OCI-LY3 (cell line): ENCODE results near the gene SPTA1.

Experiments
- H2AFZ ChIP-seq: fragments of 200-600, 300-600 bp; shearing (Covaris generic); 2 replicates; pipeline ENCODE4 v1.6.0; 2014; ENCODE audit warnings: antibody characterized with exemption, low read depth, low read length
- H3K27ac ChIP-seq: fragments of 200-600, 300-600 bp; sonication (generic); 2 replicates; pipeline ENCODE4 v1.5.1; 2014; ENCODE audit warnings: mild to moderate bottlenecking, low read length, moderate library complexity, mixed read lengths
- H3K27me3 ChIP-seq: fragments of 200-600, 300-600 bp; sonication (generic); 2 replicates; pipeline ENCODE4 v1.6.1; 2014; ENCODE audit warnings: low read depth, low read length, mixed read lengths
- H3K36me3 ChIP-seq: fragments of 200-600, 300-600 bp; sonication (generic); replicated peaks from 2 replicates; pipeline ENCODE3; 2014; ENCODE audit warnings: low read depth, low read length, mixed read lengths
- H3K4me1 ChIP-seq: fragments of 300-600, 200-600 bp; sonication (generic); 2 replicates; pipeline ENCODE4 v1.6.1; 2014; ENCODE audit warnings: low read length, mixed read lengths
- H3K4me2 ChIP-seq: fragments of 200-600, 300-600 bp; sonication (generic); 2 replicates; pipeline ENCODE4 v1.6.1; 2014; ENCODE audit warnings: low read length, mixed read lengths
- H3K4me3 ChIP-seq: fragments of 300-600, 200-600 bp; sonication (generic); 2 replicates; pipeline ENCODE4 v1.5.1; 2014; ENCODE audit warnings: antibody characterized with exemption, mild to moderate bottlenecking, low read length, moderate library complexity
- H3K79me2 ChIP-seq: fragments of 300-600, 200-600 bp; shearing (Covaris generic); 2 replicates; pipeline ENCODE4 v1.6.1; 2014; ENCODE audit warnings: mild to moderate bottlenecking, low read length, mixed read lengths
- H3K9ac ChIP-seq: fragments of 300-600, 200-600 bp; shearing (Covaris generic); 2 replicates; pipeline ENCODE4 v1.6.0; 2014; ENCODE audit warnings: mild to moderate bottlenecking, low read length, moderate library complexity
- H3K9me3 ChIP-seq: fragments of 200-600, 300-600 bp; shearing (Covaris generic); 2 replicates; pipeline ENCODE4 v1.6.1; 2014; ENCODE audit warnings: low read length, mixed read lengths; ENCODE audit not compliant: insufficient read depth
- H4K20me1 ChIP-seq: fragments of 200-600, 300-600 bp; sonication (generic); 2 replicates; pipeline ENCODE4 v1.6.1; 2016; ENCODE audit warnings: low read length, mixed read lengths; ENCODE audit not compliant: insufficient read depth
- EZH2phosphoT487 ChIP-seq: fragments of 200-600 bp; shearing (Covaris generic); IDR thresholded peaks from 2 replicates; pipeline ENCODE4 v1.6.1; 2018; ENCODE audit warnings: antibody characterized with exemption, mixed run types, low read depth
- TF ChIP-seq, protein P1 (sequence below): fragments of 200-600, 300-600 bp; sonication (generic); IDR thresholded peaks from 2 replicates; pipeline ENCODE4 v1.5.1; 2014; ENCODE audit warnings: antibody characterized with exemption, low read length, low read depth

SPTA1 gene

DNA sequence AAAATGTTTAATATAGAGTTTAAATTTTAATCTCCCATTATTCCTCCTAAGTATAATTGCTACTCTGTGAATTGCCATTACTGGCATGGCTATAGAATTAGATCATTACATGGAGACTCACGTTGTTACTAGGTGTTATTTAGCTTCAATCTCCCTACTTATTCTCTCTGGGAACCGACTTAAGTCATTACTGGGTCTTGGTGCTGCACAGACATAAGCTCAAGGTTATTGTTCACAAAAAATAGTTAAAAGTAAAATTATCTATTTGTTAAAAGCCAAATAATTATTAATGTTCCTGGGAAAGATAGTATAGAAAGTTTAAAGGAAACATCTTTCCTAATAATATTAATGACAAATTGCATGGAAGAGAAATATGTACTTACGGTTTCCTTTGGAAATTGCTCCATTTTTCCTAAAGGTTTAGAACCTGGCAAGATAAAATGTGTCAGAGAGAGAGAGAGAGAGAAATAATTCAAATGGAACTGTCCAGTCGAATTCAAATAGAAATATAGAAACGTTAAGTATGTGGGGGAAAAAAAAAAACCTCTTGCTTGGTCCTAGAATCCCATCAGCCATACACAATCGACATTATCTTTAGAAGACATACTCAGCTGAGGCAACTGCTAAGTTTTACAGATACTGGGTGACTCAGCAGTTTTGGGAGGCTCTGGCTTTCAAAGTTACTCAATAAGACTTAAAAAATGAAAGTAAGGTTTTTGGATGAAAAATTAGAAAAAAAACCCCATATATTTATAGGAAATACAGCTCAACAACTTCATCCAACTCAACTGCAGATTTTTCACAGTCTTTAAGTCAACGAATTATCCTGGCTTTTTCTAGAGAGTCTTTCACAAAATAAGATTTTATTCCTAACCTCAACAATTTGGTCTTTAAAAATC, at the start of gene SPTA1:
TSS of gene SPTA1 (minus strand) at position 605 of the 899 bp plus-strand sequence. CDS start at position 407, 198 bp downstream.
- no peak within 1 kb of the TSS for H3K9ac ChIP-seq
- H3K4me2 ChIP-seq, result no peak within 1 kb of the TSS
- no peaks in the 10 kb centered on the region for H3K79me2 ChIP-seq
- H3K9me3 ChIP-seq, result no peaks in the 10 kb centered on the region
- H3K36me3 ChIP-seq, result no peaks in the 10 kb centered on the region
- no peaks in the 10 kb centered on the region for H3K27me3 ChIP-seq
- no peaks in the 10 kb centered on the region for H4K20me1 ChIP-seq
- H3K4me3 ChIP-seq, result no peak within 1 kb of the TSS
- TF ChIP-seq, protein P1, sequence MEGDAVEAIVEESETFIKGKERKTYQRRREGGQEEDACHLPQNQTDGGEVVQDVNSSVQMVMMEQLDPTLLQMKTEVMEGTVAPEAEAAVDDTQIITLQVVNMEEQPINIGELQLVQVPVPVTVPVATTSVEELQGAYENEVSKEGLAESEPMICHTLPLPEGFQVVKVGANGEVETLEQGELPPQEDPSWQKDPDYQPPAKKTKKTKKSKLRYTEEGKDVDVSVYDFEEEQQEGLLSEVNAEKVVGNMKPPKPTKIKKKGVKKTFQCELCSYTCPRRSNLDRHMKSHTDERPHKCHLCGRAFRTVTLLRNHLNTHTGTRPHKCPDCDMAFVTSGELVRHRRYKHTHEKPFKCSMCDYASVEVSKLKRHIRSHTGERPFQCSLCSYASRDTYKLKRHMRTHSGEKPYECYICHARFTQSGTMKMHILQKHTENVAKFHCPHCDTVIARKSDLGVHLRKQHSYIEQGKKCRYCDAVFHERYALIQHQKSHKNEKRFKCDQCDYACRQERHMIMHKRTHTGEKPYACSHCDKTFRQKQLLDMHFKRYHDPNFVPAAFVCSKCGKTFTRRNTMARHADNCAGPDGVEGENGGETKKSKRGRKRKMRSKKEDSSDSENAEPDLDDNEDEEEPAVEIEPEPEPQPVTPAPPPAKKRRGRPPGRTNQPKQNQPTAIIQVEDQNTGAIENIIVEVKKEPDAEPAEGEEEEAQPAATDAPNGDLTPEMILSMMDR, result no peak
- TF ChIP-seq EZH2phosphoT487, result no peak
- no peaks in the 10 kb centered on the region for H3K4me1 ChIP-seq
- H3K27ac ChIP-seq, result no peak within 1 kb of the TSS
- H2AFZ ChIP-seq, result no peak within 1 kb of the TSS

DNA sequence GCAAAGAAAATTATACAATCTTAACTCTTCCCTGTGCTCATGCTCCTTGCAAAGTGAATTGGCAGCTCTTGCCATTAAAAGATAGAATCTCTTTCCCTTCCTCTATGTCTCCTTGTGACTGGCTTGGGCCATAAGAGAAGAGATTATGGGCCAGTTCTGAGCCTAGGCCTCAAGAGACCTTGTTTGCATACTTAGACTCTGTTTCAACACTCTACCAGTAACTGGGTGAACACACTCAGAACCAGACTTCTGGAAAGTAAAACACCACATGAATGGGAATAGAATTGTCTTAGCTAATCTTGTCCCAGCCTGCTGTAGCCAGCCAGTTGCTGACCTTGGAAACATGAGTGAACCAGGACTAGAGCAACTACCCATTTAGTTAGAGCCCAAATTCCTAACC, 49.3 kb upstream of the SPTA1 start:
- Histone ChIP-seq H2AFZ (no peak overlapping the region), H3K79me2 (no peaks in the 10 kb centered on the region), H3K4me3 (no peak overlapping the region), H3K4me1 (no peaks in the 10 kb centered on the region), H3K27me3 (no peaks in the 10 kb centered on the region), H3K27ac (no peak overlapping the region), H3K9me3 (no peaks in the 10 kb centered on the region), H3K9ac (no peak overlapping the region), H3K36me3 (no peaks in the 10 kb centered on the region), H4K20me1 (no peaks in the 10 kb centered on the region), H3K4me2 (no peak overlapping the region)
- TF ChIP-seq, protein P1, result no peak
- no peak for TF ChIP-seq EZH2phosphoT487

DNA sequence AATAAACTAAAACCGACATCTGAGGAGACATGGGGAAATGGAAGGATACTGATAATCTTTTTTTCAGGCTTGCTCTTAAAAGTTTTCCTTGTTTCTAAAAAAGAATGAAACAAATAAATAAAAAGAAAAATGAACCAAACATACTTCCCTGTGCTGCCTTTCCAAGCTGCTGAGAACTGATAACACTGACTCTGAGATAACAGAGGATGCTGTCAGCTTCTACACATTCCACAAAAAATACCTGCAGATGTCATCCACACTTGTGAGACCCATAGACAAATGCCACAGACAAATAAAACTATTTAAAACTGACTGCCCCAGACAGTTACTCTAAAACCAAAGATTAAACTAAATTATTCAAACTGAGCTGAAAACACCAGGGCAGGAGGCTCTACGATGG, 46.0 kb upstream of the SPTA1 start:
- H3K4me3 ChIP-seq, result no peak overlapping the region
- no peak overlapping the region for H3K9ac ChIP-seq
- no peaks in the 10 kb centered on the region for H3K9me3 ChIP-seq
- no peaks in the 10 kb centered on the region for H3K4me1 ChIP-seq
- H3K27ac ChIP-seq, result no peak overlapping the region
- no peaks in the 10 kb centered on the region for H3K27me3 ChIP-seq
- H3K36me3 ChIP-seq, result no peaks in the 10 kb centered on the region
- no peaks in the 10 kb centered on the region for H3K79me2 ChIP-seq
- TF ChIP-seq, protein P1, result no peak
- TF ChIP-seq EZH2phosphoT487, result no peak
- H3K4me2 ChIP-seq, result no peak overlapping the region
- H4K20me1 ChIP-seq, result no peaks in the 10 kb centered on the region
- H2AFZ ChIP-seq, result no peak overlapping the region

DNA sequence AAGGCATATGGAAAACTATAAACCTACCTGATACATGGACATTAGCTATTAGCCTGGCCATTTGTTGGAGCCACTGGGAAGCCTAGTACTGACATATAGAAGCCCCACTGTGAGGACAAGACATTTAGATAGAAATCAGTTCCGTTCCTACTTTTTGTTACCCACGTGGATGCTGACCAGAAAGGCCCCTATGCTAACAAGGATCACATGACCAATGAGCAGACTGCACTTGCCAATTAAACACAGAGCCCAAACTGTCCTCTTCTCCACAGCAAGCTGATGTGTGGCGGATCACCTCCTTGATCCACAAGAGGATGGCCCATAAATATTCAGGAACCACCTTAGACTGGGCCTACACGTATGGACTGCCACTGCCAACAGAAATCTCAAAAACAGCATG, 45.2 kb upstream of the SPTA1 start:
- Histone ChIP-seq H3K9ac (no peak overlapping the region), H3K79me2 (no peaks in the 10 kb centered on the region), H4K20me1 (no peaks in the 10 kb centered on the region), H3K36me3 (no peaks in the 10 kb centered on the region), H3K27ac (no peak overlapping the region), H3K4me1 (no peaks in the 10 kb centered on the region), H2AFZ (no peak overlapping the region), H3K4me3 (no peak overlapping the region), H3K9me3 (no peaks in the 10 kb centered on the region), H3K27me3 (no peaks in the 10 kb centered on the region), H3K4me2 (no peak overlapping the region)
- TF ChIP-seq, protein P1, result no peak
- no peak for TF ChIP-seq EZH2phosphoT487
